K562 (cell line): Measurements from ENCODE around the gene CAMK1D. TPM values are rescaled to one million over a fixed set of nuclear protein-coding genes. Genes with fewer than 3 reads are reported as not detected.

Experiments used
- ATAC-seq: fragments of 200-7000 bp; cut with Tn5 transposase; 3 replicates; pipeline ENCODE4 v1.9.1; 2020; ENCODE audit warnings: moderate library complexity
- BruUV-seq: library from RNA; stranded (reverse); fragments of 400-500 nt; replicated peaks from 2 replicates; lab custom pipeline; 2021; lab: Mats Ljungman, UMichigan
- CTCF ChIA-PET: fragments of 300-600 bp; formaldehyde crosslinking; extraction: SDS; loops from one replicate; lab custom pipeline; 2021; ENCODE audit warnings: low intra/inter-chr PET ratio; lab: Yijun Ruan, JAX
- POLR2A ChIA-PET: fragments of 300-600, 350-650 bp; sonication (Branson Sonifier 250); formaldehyde crosslinking; extraction: SDS; loops from one replicate; lab custom pipeline; 2021; ENCODE audit warnings: antibody characterized with exemption, inconsistent platforms; lab: Yijun Ruan, JAX
- DNase-seq, 4 experiments: peaks; one replicate each; pipeline versions ENCODE4 v3.0.0 to v3.0.0-alpha.2; 2011 to 2018; ENCODE audit warnings: low spot score in 3 of 4, mixed read lengths in 3 of 4; ENCODE audit errors: extremely low read depth in 1 of 4
- FAIRE-seq: peaks from 2 replicates; lab custom pipeline; 2011; peaks lifted over from hg19 to GRCh38; lab: Jason Lieb, UNC
- H2AFZ ChIP-seq: 2 replicates; pipeline ENCODE4 v1.6.0; 2011; ENCODE audit warnings: low read depth, low read length, control low read depth, inconsistent platforms
- H3K27ac ChIP-seq: fragments of 200-600 bp; 3 replicates; pipeline ENCODE4 v1.8.0; 2011; ENCODE audit warnings: low read depth, mild to moderate bottlenecking, control low read depth, inconsistent platforms, low read length, moderate library complexity, mixed read lengths; ENCODE audit errors: extremely low read depth
- H3K27me3 ChIP-seq, 2 experiments: fragments of 300-600 bp in 1 of 2; 2 replicates in 1 of 2; 3 replicates in 1 of 2; pipeline versions ENCODE4 v1.6.0 to v1.8.0; 2011; ENCODE audit warnings: inconsistent platforms in 2 of 2, low read length in 2 of 2, mild to moderate bottlenecking in 1 of 2, mixed read lengths in 1 of 2, moderate library complexity in 1 of 2; ENCODE audit not compliant: control insufficient read depth in 2 of 2, insufficient read depth in 2 of 2
- H3K36me3 ChIP-seq: fragments of 300-600 bp; 3 replicates; pipeline ENCODE4 v1.8.0; 2011; ENCODE audit warnings: mild to moderate bottlenecking, low read length, inconsistent platforms; ENCODE audit not compliant: control insufficient read depth, insufficient read depth
- H3K4me1 ChIP-seq, 2 experiments: fragments of 200-600 bp in 1 of 2; replicated peaks in 1 of 2; 2 replicates in 1 of 2; 3 replicates in 1 of 2; pipeline versions ENCODE4 v1.5.1 to v1.8.0; 2011; ENCODE audit warnings: inconsistent platforms in 2 of 2, low read length in 2 of 2, mild to moderate bottlenecking in 1 of 2, mixed read lengths in 1 of 2, moderate library complexity in 1 of 2; ENCODE audit not compliant: control insufficient read depth in 2 of 2, insufficient read depth in 2 of 2
- H3K4me2 ChIP-seq: 2 replicates; pipeline ENCODE4 v1.6.1; 2011; ENCODE audit warnings: low read length, control low read depth, inconsistent platforms, mixed read lengths; ENCODE audit not compliant: insufficient read depth
- H3K4me3 ChIP-seq: fragments of 200-600 bp; sonication (generic), shearing (Covaris generic); 2 replicates; pipeline ENCODE4 v1.5.1; 2016; ENCODE audit warnings: control low read depth, inconsistent platforms
- H3K79me2 ChIP-seq: fragments of 200-600 bp; 3 replicates; pipeline ENCODE4 v1.8.0; 2011; ENCODE audit warnings: low read length, inconsistent platforms; ENCODE audit not compliant: control insufficient read depth, insufficient read depth
- H3K9ac ChIP-seq, 2 experiments: 2 replicates each; pipeline versions ENCODE4 v1.6.0 to v1.6.1; 2011; ENCODE audit warnings: low read depth in 2 of 2, low read length in 2 of 2, control low read depth in 1 of 2, inconsistent platforms in 1 of 2, mild to moderate bottlenecking in 1 of 2, mixed read lengths in 1 of 2; ENCODE audit not compliant: insufficient read depth in 1 of 2
- H3K9me1 ChIP-seq: one replicate; pipeline ENCODE4 v1.6.0; 2011; ENCODE audit warnings: inconsistent platforms, mild to moderate bottlenecking, low read length, moderate library complexity; ENCODE audit not compliant: control insufficient read depth, insufficient read depth
- H3K9me3 ChIP-seq: replicated peaks from 2 replicates; pipeline ENCODE4 v1.5.1; 2011; ENCODE audit warnings: low read depth, low read length, inconsistent platforms; ENCODE audit not compliant: control insufficient read depth, insufficient read depth
- H4K20me1 ChIP-seq: replicated peaks from 2 replicates; pipeline ENCODE4 v1.6.1; 2011; ENCODE audit warnings: low read length, inconsistent platforms, mixed read lengths; ENCODE audit not compliant: control insufficient read depth, insufficient read depth
- KLF10 ChIP-seq: fragments of 250-450 bp; sonication (Bioruptor Pico); IDR thresholded peaks from 2 replicates; pipeline ENCODE4 v1.6.1; 2021; ENCODE audit warnings: matching md5 sums
- NFIC ChIP-seq: fragments of 450-650 bp; IDR thresholded peaks from 2 replicates; pipeline ENCODE4 v1.6.1; 2017; ENCODE audit warnings: mild to moderate bottlenecking, inconsistent platforms
- NR0B1 ChIP-seq: fragments of 450-650 bp; IDR thresholded peaks from one replicate; pipeline ENCODE4 v1.6.1; 2018; ENCODE audit warnings: mild to moderate bottlenecking, moderate library complexity; ENCODE audit not compliant: partially characterized antibody
- PHTF2 ChIP-seq: fragments of 250-450 bp; sonication (Bioruptor Pico); IDR thresholded peaks from 2 replicates; pipeline ENCODE4 v1.5.0; 2021; ENCODE audit warnings: mild to moderate bottlenecking
- RAD51 ChIP-seq: fragments of 450-650 bp; IDR thresholded peaks from 2 replicates; pipeline ENCODE4 v1.7.1; 2016; ENCODE audit warnings: low read depth, mild to moderate bottlenecking, borderline replicate concordance
- TAF7 ChIP-seq: fragments of 450-650 bp; IDR thresholded peaks from 2 replicates; pipeline ENCODE4 v1.6.1; 2016; ENCODE audit warnings: missing genetic modification characterization, missing compliant biosample characterization
- ZBTB1 ChIP-seq: sonication (generic); formaldehyde crosslinking; IDR thresholded peaks from 2 replicates; pipeline ENCODE4 v1.8.1; 2023; ENCODE audit warnings: missing genetic modification reagents, low read depth, mild to moderate bottlenecking, borderline replicate concordance
- ZBTB2 ChIP-seq: fragments of 450-650 bp; IDR thresholded peaks from 2 replicates; pipeline ENCODE4 v1.6.1; 2016; ENCODE audit warnings: antibody characterized with exemption
- ZNF24 ChIP-seq: fragments of 450-650 bp; IDR thresholded peaks from 2 replicates; pipeline ENCODE4 v1.6.1; 2016
- ZNF785 ChIP-seq: fragments of 250-450 bp; sonication (Bioruptor Pico); IDR thresholded peaks from 2 replicates; pipeline ENCODE4 v1.4.0; 2020; ENCODE audit warnings: mild to moderate bottlenecking
- WGBS: fragments of 100-300 bp; shearing (Covaris generic); methylation state at CpG from one replicate; pipeline ENCODE4 v1.1.6; 2016; ENCODE audit warnings: low coverage, mixed read lengths; ENCODE audit not compliant: insufficient coverage; ENCODE audit errors: missing lambda C conversion rate; 5-methylcytosine and 5-hydroxymethylcytosine counted together
- in situ Hi-C: fragments of 300-500 bp; cut with MboI; formaldehyde crosslinking; loops from 4 replicates; pipeline ENCODE4 v1.15.0; 2018; ENCODE audit warnings: inconsistent platforms, mixed read lengths
- intact Hi-C: fragments of 100-400 bp; cut with micrococcal nuclease; formaldehyde crosslinking; loops from 2 replicates; pipeline ENCODE4 v1.14.2; 2022
- polyA plus RNA-seq, 8 experiments: library from polyadenylated mRNA; depleted of rRNA in 4 of 8; stranded (reverse) in 5 of 8; unstranded in 3 of 8; fragments of >200 nt; fragmentation: Nextera tagmentation in 2 of 8; fragmentation: Illumina TruSeq in 1 of 8; extraction: Ambion mirVana in 2 of 8; extraction: Trizol in 1 of 8; gene quantifications; 2 replicates each; pipeline versions ENCODE4 v1.2.1 to v1.2.3, GENCODE V29; 2011 to 2014; ENCODE audit warnings: inconsistent platforms in 1 of 8, missing spikeins in 1 of 8
- total RNA-seq, 7 experiments: library from RNA; depleted of rRNA in 6 of 7; stranded (reverse); fragments of >200 nt in 6 of 7; fragmentation: Illumina TruSeq in 2 of 7; extraction: Trizol in 2 of 7; gene quantifications; 2 replicates each; pipeline versions ENCODE4 v1.2.1 to v1.2.3, GENCODE V29; 2011 to 2021; ENCODE audit warnings: low replicate concordance in 1 of 7
- TF ChIP-seq, protein P1 (sequence below), 2 experiments: fragments of 450-650 bp in 1 of 2; sonication (generic) in 1 of 2; formaldehyde crosslinking in 1 of 2; IDR thresholded peaks; 2 replicates each; pipeline versions ENCODE4 v1.7.1 to v1.9.0; 2016 to 2022; ENCODE audit warnings: inconsistent platforms in 1 of 2, mild to moderate bottlenecking in 1 of 2, missing genetic modification reagents in 1 of 2

Gene CAMK1D
- total and polyA plus RNA-seq, 9 of the 15 experiments (the other 6 are each of a cell fraction or from before 2014, with no cell fraction given), result 0.12 to 0.24 (median 0.20) TPM; not detected in 5

DNA sequence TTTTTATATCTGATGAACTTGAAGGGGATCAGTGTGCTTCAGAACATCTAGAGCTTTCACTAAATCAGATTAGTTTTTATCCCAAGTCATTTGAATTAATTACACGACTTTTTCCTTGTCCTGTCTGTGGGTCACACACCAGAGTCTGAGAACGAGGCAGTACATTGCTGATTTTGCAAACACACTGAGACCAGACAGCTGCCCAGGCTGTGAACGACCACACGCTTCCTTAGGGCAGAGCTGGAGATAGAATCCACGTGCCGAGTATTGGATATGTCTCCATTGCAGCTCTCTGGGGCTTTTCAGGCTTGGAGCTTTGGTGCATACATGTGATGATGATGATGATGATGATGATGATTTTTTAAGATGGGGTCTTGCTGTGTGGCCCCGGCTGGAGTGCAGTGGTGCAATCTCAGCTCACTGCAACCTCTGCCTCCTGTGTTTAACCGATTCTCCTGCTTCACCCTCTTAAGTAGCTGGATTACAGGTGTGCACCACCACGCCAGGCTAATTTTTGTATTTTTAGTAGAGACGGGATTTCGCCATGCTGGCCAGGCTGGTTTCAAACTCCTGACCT, 81.1 kb downstream of the CAMK1D start:
- DNase-seq, result no peak
- no peak for ATAC-seq
- ChIA-PET CTCF (no interaction called here), POLR2A (interaction anchor here (0.7 to 1.1 kb wide), 3 partner anchors 30 to 225 kb away, joined by 3 read pairs; no protein-coding TSS in a partner anchor)
- Histone ChIP-seq H4K20me1 (0 out of 2 replicates have a peak, but pooled peaks cover 4% of the 10 kb centered on the region), H3K79me2 (no peaks in the 10 kb centered on the region), H3K36me3 (no peaks in the 10 kb centered on the region), H3K27me3 (peaks cover 7 to 68% of the 10 kb centered on the region in 2 experiments; a peak in 4 of 5 replicates), H2AFZ (no peak overlapping the region), H3K4me2 (no peak overlapping the region), H3K4me1 (no peaks in the 10 kb centered on the region), H3K4me3 (no peak overlapping the region), H3K9ac (no peak overlapping the region), H3K9me1 (no peaks in the 10 kb centered on the region), H3K27ac (no peak overlapping the region), H3K9me3 (no peaks in the 10 kb centered on the region)
- intact Hi-C loops (no loop called here), in situ Hi-C loops (no loop called here)
- 2% methylated on average over 11 of the region's 11 CpGs for WGBS
- FAIRE-seq, result no peak
- no TSS peak for BruUV-seq
- TF ChIP-seq ZBTB1 (CRISPR knock-in tag) (no peak), KLF10 (CRISPR knock-in tag) (no peak), PHTF2 (CRISPR knock-in tag) (no peak), ZNF24 (no peak), ZBTB2 (no peak), NFIC (no peak), ZNF785 (CRISPR knock-in tag) (no peak), NR0B1 (no peak), RAD51 (no peak), TAF7 (tag) (no peak)
- TF ChIP-seq, protein P1, sequence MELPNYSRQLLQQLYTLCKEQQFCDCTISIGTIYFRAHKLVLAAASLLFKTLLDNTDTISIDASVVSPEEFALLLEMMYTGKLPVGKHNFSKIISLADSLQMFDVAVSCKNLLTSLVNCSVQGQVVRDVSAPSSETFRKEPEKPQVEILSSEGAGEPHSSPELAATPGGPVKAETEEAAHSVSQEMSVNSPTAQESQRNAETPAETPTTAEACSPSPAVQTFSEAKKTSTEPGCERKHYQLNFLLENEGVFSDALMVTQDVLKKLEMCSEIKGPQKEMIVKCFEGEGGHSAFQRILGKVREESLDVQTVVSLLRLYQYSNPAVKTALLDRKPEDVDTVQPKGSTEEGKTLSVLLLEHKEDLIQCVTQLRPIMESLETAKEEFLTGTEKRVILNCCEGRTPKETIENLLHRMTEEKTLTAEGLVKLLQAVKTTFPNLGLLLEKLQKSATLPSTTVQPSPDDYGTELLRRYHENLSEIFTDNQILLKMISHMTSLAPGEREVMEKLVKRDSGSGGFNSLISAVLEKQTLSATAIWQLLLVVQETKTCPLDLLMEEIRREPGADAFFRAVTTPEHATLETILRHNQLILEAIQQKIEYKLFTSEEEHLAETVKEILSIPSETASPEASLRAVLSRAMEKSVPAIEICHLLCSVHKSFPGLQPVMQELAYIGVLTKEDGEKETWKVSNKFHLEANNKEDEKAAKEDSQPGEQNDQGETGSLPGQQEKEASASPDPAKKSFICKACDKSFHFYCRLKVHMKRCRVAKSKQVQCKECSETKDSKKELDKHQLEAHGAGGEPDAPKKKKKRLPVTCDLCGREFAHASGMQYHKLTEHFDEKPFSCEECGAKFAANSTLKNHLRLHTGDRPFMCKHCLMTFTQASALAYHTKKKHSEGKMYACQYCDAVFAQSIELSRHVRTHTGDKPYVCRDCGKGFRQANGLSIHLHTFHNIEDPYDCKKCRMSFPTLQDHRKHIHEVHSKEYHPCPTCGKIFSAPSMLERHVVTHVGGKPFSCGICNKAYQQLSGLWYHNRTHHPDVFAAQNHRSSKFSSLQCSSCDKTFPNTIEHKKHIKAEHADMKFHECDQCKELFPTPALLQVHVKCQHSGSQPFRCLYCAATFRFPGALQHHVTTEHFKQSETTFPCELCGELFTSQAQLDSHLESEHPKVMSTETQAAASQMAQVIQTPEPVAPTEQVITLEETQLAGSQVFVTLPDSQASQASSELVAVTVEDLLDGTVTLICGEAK (IDR thresholded peaks at IDR 0.05), result no peak
- TF ChIP-seq, protein P1 (CRISPR knock-in tag; IDR thresholded peaks at IDR 0.05), result no peak
